Inflammatory macrophage treated with lipopolysaccharide for 1 hour (primary cell): ENCODE data around the gene NUDT4.
"Not testable (repeated sequence)": the region's sequence is repeated elsewhere in the genome, so short reads cannot be mapped to it uniquely, and the experiment has no call there.

ENCODE experiments used
- DNase-seq, 2 donors: peaks; one replicate each; pipeline ENCODE4 v3.0.0-alpha.2; 2020 to 2022

Gene NUDT4

DNA sequence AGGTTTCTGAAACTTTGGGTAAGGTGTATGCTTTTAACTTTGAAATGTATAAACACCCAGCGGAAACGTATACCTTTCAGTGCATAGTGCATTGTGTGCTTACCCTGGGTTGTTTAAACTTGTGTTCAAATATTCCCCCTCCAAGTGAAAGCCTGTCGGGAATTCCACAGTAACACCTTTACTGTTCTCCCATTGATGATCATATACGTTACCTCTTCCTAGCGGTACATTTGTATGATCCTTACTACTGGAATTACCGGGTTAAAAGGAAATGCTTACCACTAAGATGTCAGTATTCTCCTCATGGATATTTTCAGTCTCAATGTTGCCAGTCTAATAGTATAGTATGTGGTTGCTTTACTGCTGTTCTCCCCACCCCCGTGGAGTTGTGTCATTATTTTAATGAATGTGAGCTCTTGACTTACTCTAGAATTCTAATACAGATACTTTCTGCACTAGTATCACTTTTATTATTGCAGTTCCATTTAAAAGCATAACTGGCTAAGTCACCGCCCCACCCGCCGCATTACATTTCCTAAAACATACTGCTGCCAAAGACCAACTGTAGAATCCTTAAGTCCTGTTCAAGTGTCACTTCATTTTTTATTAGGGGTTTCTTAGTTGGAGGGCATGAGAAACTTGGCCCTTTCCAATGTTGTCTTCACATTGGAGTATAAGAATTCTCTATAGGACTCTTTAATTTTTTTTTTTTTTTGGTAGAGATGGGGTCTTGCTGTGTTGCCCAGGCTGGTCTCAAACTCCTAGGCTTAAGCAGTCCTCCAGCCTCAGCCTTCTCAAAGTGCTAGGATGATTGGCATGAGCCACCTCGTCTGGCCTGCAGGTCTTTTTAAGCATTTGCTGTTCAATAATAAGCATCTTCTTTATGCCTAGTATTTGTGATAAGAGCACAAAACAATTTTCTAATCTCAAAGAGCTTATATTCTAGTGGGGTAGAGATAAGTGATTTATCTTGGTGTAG is 24.9 kb downstream of the NUDT4 start:
- DNase-seq: no peak

GRCh38 chr12:93403988-93404803 is 26.5 kb downstream of the NUDT4 start:
- DNase-seq: no peak

- DNase-seq: no peak
Observed at GRCh38 chr12:93404961-93405849, 27.5 kb downstream of the NUDT4 start.

GRCh38 chr12:93407054-93407962 is 29.6 kb downstream of the NUDT4 start:
- DNase-seq: no peak

- no peak for DNase-seq
Observed at GRCh38 chr12:93407963-93408283, 30.2 kb downstream of the NUDT4 start.

DNA sequence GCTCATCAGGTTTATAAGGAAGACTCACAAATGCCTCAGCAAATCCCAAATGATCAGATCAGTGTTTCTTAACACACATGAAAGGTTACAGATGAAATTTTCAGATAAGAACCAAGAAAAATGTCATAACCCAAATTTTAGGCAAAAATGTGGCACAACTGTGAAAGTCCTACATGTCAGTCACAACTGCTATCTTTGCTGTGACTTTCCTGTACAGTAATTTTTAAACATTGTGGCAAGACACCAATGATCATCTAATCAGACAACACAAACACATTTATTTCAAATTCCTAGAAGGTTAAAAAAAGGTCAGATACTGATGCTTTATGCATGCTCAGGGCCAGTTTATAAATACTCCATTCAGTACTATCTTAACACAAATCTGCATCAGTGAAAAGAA is 31.1 kb downstream of the NUDT4 start:
- no peak for DNase-seq

GRCh38 chr12:93409343-93410187 is 31.8 kb downstream of the NUDT4 start:
- not testable (repeated sequence) for DNase-seq

GRCh38 chr12:93411060-93411459 is 33.3 kb downstream of the NUDT4 start:
- not testable (repeated sequence) for DNase-seq

DNA sequence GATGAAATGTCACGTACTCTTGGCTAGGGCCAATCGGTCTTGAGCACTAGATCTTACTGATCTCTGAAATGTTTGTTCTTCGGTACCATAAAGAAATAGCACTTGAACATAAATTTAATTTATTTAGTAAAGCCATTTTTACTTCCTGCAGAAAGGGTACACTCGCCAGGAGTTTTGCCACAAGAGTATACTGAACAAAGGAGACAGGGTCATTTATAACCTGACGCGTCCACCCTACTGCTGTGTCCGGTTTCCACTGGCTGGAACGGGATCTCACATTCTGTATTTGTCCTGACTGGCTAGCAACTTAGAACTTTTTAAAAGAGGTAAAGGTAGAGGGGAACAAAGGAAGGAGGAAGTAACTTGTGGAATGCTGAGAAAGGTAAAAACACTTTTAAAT is 34.7 kb downstream of the NUDT4 start:
- not testable (repeated sequence) for DNase-seq

DNA sequence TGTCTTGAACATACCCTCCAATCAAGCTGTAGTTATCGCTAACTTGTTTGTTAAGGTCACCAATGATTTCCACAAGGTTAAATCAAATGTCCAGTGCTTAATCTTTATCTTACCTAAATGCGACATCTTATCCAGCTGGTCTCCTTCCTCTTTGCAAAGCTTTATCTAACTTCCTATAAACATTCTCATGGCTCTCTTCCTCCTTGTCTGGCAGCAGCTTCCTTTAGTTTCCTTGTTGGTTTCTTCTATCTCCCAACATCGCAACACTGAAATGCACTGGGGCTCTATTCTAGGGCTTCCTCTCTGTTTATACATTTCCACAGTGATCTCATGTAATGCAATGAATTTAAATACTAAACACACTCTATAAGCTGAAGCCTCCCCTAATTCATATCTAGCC is 35.3 kb downstream of the NUDT4 start:
- DNase-seq: peak; percentile 26 to 31

DNA sequence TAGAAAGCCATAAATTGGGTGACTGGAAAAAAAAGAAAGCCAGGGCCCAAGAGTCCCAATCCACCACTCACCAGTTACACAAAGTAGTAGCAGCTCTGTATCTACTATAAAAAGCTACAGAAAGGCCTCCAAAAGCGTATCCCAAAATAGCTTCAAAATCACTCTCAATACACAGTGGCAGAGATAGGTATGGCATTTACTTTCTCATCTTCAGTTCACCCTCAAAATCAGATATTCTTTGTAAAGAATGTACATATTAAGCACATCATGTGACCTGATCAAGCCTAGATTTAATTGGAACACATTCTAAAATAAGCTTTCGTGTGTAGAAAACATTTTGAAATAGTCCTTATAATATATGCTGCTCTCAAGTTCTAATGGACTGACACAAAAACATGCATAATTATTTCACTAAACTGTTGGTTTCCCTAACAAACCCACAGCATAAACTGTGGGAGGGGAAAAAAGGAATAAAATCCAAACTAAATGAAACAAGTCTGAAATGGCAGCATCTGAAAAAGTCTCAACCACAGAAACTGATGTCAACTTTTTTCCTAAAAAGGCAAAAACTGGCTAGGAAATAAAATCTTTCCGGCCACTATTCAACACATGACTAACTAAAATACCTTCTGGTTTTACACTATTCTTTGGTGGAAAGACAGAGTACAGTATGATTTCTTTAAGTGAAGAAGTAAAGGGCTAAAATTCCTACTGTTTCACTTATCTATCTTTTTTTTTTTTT is 38.2 kb downstream of the NUDT4 start:
- DNase-seq: peak; percentile 39

- DNase-seq: no peak
Observed at GRCh38 chr12:93417967-93418480, 40.3 kb downstream of the NUDT4 start.

GRCh38 chr12:93419388-93420034 is 41.8 kb downstream of the NUDT4 start:
- peak; percentile 41 to 69 for DNase-seq

GRCh38 chr12:93422050-93422449 is 44.3 kb downstream of the NUDT4 start:
- DNase-seq: no peak

DNA sequence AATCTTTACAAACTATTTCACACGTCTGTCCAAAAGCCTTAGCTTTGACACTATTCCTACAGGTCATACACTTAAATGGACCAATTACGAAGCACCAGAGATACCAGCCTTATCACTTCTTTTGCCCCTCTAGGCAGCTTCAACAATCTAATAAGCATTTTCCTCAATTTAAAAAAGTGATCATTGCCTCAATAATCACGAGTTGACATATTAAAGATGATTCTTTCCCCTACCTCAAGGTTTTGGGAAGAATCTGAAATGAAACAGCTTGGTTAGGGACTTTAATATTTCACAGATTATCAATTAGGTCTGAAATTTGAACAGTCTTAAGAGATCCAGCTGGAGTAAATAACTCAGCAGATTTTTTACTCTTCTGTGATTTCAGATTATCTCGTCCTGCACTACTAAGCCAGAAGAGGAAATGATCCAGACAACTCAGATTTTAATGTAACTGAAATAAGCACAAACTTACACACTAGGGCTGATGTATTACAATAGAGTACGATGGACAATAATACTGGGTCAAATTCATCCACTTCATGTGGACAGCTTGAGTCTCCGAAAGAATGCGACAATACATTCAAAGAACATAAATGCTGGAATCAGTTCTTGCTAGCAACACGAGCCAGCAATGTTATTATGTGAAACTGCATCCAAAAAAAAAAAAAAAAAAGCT is 48.1 kb downstream of the NUDT4 start:
- no peak for DNase-seq

- no peak for DNase-seq
Observed at GRCh38 chr12:93426412-93426805, 48.7 kb downstream of the NUDT4 start.

- no peak for DNase-seq
Observed at GRCh38 chr12:93427779-93428564, 50.2 kb downstream of the NUDT4 start.

DNA sequence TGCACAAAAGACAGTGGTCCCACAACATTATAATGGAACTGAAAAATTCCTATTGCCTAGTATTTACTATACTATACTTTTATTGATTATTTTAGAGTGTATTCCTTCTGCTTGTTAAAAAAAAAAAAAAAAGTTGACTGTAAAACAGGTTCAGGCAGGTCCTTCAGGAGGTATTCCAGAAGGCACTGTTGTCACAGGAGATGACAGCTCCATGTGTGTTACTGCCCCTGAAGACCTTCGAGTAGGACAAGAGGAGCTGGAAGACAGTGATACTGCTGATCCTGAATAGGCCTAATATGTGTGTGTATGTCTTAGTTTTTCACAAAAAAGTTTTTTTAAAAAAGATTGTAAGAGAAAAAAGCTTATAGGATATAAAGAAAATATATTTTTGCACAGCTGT is 51.7 kb downstream of the NUDT4 start:
- no peak for DNase-seq
